Endodermal cell (in vitro differentiated cells): ENCODE results near the gene GRIN2A. TPM values are rescaled to one million over a fixed set of nuclear protein-coding genes. Genes with fewer than 3 reads are reported as not detected.

Source experiments
- DNase-seq: peaks from one replicate; pipeline ENCODE4 v3.0.0-alpha.2; 2017
- H3K27ac ChIP-seq: 2 replicates; pipeline ENCODE4 v1.5.1; 2013; ENCODE audit warnings: mild to moderate bottlenecking, low read depth, low read length, moderate library complexity
- H3K27me3 ChIP-seq: 2 replicates; pipeline ENCODE4 v1.6.1; 2013; ENCODE audit warnings: mild to moderate bottlenecking, low read length, moderate library complexity; ENCODE audit not compliant: insufficient read depth, control insufficient read depth, poor library complexity, severe bottlenecking
- H3K36me3 ChIP-seq: 2 replicates; pipeline ENCODE4 v1.7.0; 2013; ENCODE audit warnings: mild to moderate bottlenecking, low read length, moderate library complexity; ENCODE audit not compliant: control insufficient read depth, insufficient read depth
- H3K4me1 ChIP-seq: one replicate; pipeline ENCODE4 v1.7.0; 2013; ENCODE audit warnings: low read length; ENCODE audit not compliant: control insufficient read depth, insufficient read depth
- H3K4me3 ChIP-seq: 2 replicates; pipeline ENCODE4 v1.5.1; 2013; ENCODE audit warnings: mild to moderate bottlenecking, low read length, moderate library complexity
- H3K9ac ChIP-seq: 2 replicates; pipeline ENCODE4 v1.6.1; 2013; ENCODE audit warnings: mild to moderate bottlenecking, low read length, moderate library complexity; ENCODE audit not compliant: poor library complexity, severe bottlenecking; ENCODE audit errors: extremely low read depth
- H3K9me3 ChIP-seq: 2 replicates; pipeline ENCODE4 v1.6.1; 2013; ENCODE audit warnings: mild to moderate bottlenecking, low read length, moderate library complexity; ENCODE audit not compliant: control insufficient read depth
- H3K27ac Mint-ChIP-seq: 2 replicates; pipeline ENCODE4 v1.8.0; 2020; ENCODE audit warnings: mixed read lengths
- H3K27me3 Mint-ChIP-seq: 2 replicates; pipeline ENCODE4 v1.8.0; 2021; ENCODE audit warnings: mild to moderate bottlenecking, mixed read lengths; ENCODE audit not compliant: insufficient read depth
- H3K36me3 Mint-ChIP-seq: 2 replicates; pipeline ENCODE4 v1.8.0; 2020; ENCODE audit warnings: low read depth, mixed read lengths
- H3K4me1 Mint-ChIP-seq: 2 replicates; pipeline ENCODE4 v1.8.0; 2020; ENCODE audit warnings: mixed read lengths
- H3K4me3 Mint-ChIP-seq: 2 replicates; pipeline ENCODE4 v1.8.0; 2020; ENCODE audit warnings: mild to moderate bottlenecking, moderate library complexity, mixed read lengths
- H3K9me3 Mint-ChIP-seq: 2 replicates; pipeline ENCODE4 v1.8.0; 2020; ENCODE audit warnings: mild to moderate bottlenecking, mixed read lengths
- WGBS, 2 experiments: methylation state at CpG; one replicate each; pipeline versions ENCODE4 v1.1.5 to v1.1.7; 2013; ENCODE audit warnings: missing lambda C conversion rate in 2 of 2, mixed read lengths in 1 of 2; ENCODE audit not compliant: insufficient coverage in 1 of 2, insufficient read length in 1 of 2; 5-methylcytosine and 5-hydroxymethylcytosine counted together
- total RNA-seq, 2 donors: library from RNA; stranded (reverse); fragmentation: NEBNext Ultra II Directional in 1 of 2; extraction: Animal tissue kit (Norgen Biotek cat#: 25700) in 1 of 2; gene quantifications; 2 replicates in 1 of 2; 3 replicates in 1 of 2; pipeline ENCODE4 v1.2.1, GENCODE V29; 2021
- TF ChIP-seq, protein P1 (sequence below): fragments of 200-600 bp; sonication (generic); conservative IDR thresholded peaks from 2 replicates; pipeline ENCODE4 v1.5.0; 2021; ENCODE audit warnings: antibody characterized with exemption, mild to moderate bottlenecking

Gene GRIN2A
- total RNA-seq, 2 donors from 2014 or later = 1.2 TPM

DNA sequence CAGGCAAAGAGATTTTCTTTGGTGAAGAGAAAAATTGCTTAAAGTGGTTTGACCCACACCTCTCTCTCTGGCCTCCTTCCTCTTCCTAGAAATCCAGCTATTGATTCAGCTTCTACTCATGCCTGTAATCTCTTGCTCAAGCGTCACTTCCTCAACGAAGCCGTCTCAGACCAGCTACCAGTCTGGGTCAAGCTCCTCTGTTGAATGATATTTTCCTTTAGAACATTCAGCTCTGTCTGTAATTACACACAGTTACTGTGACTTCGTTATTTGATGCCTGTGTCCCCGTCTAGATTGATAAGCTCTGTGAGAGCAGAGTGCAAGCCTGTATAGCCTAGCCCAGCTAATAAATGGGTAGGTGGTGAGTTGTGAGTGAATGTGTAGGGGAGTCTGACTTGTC, 168.5 kb downstream of the GRIN2A start:
- H3K9ac ChIP-seq = no peak overlapping the region
- no peak overlapping the region for H3K4me3 ChIP-seq
- peaks cover 8% of the 10 kb centered on the region for H3K4me1 Mint-ChIP-seq
- DNase-seq = no peak
- H3K36me3 Mint-ChIP-seq = no peaks in the 10 kb centered on the region
- no peaks in the 10 kb centered on the region for H3K9me3 Mint-ChIP-seq
- WGBS, 2 experiments = 86 to 87% methylated on average over 5 of the region's 5 CpGs
- peaks cover 2% of the 10 kb centered on the region for H3K27me3 Mint-ChIP-seq
- no peak overlapping the region for H3K27ac Mint-ChIP-seq
- H3K4me3 Mint-ChIP-seq = no peak overlapping the region
- H3K27me3 ChIP-seq = no peaks in the 10 kb centered on the region
- no peak overlapping the region for H3K27ac ChIP-seq
- H3K9me3 ChIP-seq = no peaks in the 10 kb centered on the region
- H3K36me3 ChIP-seq = no peaks in the 10 kb centered on the region
- no peaks in the 10 kb centered on the region for H3K4me1 ChIP-seq
- TF ChIP-seq, protein P1, sequence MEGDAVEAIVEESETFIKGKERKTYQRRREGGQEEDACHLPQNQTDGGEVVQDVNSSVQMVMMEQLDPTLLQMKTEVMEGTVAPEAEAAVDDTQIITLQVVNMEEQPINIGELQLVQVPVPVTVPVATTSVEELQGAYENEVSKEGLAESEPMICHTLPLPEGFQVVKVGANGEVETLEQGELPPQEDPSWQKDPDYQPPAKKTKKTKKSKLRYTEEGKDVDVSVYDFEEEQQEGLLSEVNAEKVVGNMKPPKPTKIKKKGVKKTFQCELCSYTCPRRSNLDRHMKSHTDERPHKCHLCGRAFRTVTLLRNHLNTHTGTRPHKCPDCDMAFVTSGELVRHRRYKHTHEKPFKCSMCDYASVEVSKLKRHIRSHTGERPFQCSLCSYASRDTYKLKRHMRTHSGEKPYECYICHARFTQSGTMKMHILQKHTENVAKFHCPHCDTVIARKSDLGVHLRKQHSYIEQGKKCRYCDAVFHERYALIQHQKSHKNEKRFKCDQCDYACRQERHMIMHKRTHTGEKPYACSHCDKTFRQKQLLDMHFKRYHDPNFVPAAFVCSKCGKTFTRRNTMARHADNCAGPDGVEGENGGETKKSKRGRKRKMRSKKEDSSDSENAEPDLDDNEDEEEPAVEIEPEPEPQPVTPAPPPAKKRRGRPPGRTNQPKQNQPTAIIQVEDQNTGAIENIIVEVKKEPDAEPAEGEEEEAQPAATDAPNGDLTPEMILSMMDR = no peak

DNA sequence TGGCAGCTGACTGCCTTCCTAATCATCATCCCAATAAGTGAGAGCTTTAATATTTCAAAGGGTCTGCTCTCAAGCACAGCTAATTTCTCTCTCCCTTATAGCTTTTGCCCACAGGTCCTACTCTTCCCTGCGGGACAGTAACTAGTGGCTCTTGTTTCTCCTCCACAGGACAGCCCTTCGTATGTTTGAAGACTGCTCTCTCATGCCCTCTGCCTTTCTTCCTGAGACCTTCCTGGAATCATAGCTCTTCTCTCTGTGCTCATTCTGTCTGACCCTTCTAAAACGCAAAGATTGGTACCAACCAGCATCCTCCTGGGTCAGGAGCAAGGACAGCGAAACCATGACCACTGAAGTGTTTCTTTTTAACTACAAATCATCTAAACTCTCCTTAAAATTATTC, 168.9 kb downstream of the GRIN2A start:
- peaks cover 2% of the 10 kb centered on the region for H3K27me3 Mint-ChIP-seq
- TF ChIP-seq, protein P1 = peak; percentile 60
- peaks cover 9% of the 10 kb centered on the region for H3K4me1 Mint-ChIP-seq
- Histone ChIP-seq H3K27me3 (no peaks in the 10 kb centered on the region), H3K9ac (no peak overlapping the region), H3K9me3 (no peaks in the 10 kb centered on the region), H3K4me3 (no peak overlapping the region), H3K4me1 (peaks cover 2% of the 10 kb centered on the region), H3K27ac (no peak overlapping the region), H3K36me3 (no peaks in the 10 kb centered on the region)
- no peak overlapping the region for H3K4me3 Mint-ChIP-seq
- no peaks in the 10 kb centered on the region for H3K9me3 Mint-ChIP-seq
- WGBS, 2 experiments = 82 to 88% methylated on average over 2 to 4 of the region's 4 CpGs
- H3K27ac Mint-ChIP-seq = no peak overlapping the region
- no peaks in the 10 kb centered on the region for H3K36me3 Mint-ChIP-seq
- DNase-seq = no peak

DNA sequence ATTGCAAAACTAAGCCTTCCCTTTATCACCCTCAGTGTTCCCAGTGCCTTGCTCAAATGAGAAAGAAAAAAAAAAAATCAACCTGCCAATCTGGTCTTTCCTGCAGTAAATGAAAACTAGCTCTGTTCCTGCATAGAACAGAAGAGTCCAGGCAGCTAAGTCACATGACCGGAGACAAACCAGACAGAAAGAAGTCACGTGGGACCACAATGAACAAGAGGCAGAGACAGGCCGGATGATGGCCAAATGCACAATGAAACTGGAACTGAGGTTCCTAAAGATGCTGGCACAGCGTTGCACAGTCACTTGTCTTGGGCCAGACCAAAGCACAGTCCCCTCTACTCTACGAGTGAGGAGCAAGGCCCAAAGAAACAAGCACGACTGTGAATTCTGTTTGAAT, 172.5 kb downstream of the GRIN2A start:
- TF ChIP-seq, protein P1 = no peak
- Histone ChIP-seq H3K36me3 (no peaks in the 10 kb centered on the region), H3K27me3 (no peaks in the 10 kb centered on the region), H3K4me1 (peaks cover 3% of the 10 kb centered on the region), H3K9me3 (peaks cover 11% of the 10 kb centered on the region), H3K27ac (no peak overlapping the region), H3K9ac (no peak overlapping the region), H3K4me3 (no peak overlapping the region)
- no peak overlapping the region for H3K27ac Mint-ChIP-seq
- DNase-seq = no peak
- peaks cover 2% of the 10 kb centered on the region for H3K27me3 Mint-ChIP-seq
- no peak overlapping the region for H3K4me3 Mint-ChIP-seq
- WGBS, 2 experiments = 90 to 93% methylated on average over 6 of the region's 6 CpGs
- no peaks in the 10 kb centered on the region for H3K36me3 Mint-ChIP-seq
- peaks cover 6% of the 10 kb centered on the region for H3K4me1 Mint-ChIP-seq
- H3K9me3 Mint-ChIP-seq = peaks cover 3% of the 10 kb centered on the region
